AG08395 (cell line): ENCODE measurements around the gene MEIKIN.
"Not testable (repeated sequence)": the region's sequence is repeated elsewhere in the genome, so short reads cannot be mapped to it uniquely, and the experiment has no call there.

Experiments used
- DNase-seq: peaks from one replicate; pipeline ENCODE4 v3.0.0; 2012; ENCODE audit warnings: mixed read lengths, low spot score

MEIKIN gene

DNA sequence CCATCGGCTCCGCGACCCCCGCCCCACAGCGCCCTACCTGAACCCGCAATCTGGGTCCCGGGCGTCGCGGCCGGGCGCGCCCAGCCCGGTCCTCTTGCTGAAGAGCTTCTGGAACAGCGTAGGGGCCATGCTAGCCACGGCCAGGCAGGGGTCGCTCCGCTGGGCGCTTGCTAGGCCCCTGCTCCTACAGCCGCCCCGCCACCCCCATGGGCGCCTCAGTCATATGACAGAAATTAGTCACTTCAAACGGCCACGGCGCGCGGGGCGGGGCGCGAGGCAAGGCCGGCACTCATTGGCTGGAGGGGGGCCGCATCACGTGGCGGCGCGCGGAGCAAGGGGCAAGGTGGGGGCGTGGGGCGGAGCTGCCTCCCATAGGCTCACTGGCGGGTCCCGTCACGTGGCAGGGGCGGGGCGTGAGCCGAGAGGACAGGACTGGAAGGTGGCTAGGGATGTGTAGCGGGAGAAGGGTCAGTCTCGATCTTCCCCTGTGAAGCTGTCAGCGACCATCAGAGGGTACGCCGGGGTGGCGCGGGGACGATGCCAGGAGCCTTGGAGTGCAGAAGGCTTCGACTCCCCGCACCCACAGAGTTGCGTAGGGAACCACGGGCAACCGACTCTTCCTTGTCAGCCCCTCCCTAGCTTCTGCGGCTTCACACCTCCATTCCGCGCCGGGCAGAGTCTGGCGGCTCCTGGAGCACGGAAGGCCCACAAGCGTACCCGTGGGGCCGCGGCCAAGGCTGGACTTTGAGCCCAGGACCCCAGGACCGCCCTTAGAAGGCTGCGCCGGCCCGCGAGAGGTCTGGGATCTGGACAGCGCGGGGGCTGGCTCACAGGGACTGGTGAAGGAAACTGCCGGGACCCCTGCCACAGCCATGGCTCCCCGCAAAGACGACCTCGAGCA, 148.4 kb downstream of the MEIKIN start, which contains the start of gene FNIP1:
Gene FNIP1, minus strand, starts transcription at position 225 of the 901 bp plus-strand sequence. Its CDS starts 96 bp downstream, at position 129.
- DNase-seq = peak; percentile 100

DNA sequence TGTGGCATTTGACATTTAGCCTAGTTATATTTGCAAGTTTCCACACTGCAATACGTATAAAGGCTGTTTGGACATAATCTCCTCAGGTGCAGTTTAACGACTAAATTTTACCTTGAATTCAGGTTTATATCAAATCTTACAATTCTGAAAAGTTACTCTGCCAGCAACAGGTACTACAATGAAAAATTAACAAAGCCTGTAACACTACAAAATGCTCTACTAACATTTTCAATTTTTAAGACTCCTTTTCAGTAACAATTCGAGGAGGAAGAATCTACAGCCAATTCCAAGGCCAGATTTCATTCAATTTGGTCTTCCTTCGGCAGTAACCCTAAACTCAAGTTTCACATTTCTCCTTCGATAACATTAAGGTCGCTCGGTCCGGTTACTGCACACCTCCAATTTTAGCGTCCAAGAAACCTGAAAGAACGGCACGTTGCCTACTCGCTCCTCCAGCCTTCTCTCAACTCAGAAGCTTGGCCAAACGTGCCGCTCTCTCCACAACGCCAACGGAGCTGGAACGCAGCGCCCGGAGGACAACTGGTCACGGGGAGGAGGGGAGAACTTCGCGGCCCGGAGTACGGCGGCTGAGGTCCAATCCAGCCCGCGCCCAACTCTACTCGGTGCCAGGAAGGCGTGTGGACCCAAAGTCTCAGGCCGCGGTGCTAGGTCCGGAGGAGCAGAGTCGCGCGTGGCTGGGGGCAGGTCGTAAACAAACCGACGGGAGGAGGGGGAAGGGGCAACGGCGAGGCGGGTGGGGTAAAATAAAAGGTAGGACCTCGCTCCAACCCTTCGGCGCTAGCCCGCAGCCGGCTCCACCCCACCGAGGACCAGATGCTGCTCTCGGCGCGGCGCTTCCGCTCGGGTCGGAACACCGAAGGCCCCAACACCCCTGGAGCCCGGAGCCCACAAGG, 149.3 kb downstream of the MEIKIN start:
- peak; percentile 69 for DNase-seq

DNA sequence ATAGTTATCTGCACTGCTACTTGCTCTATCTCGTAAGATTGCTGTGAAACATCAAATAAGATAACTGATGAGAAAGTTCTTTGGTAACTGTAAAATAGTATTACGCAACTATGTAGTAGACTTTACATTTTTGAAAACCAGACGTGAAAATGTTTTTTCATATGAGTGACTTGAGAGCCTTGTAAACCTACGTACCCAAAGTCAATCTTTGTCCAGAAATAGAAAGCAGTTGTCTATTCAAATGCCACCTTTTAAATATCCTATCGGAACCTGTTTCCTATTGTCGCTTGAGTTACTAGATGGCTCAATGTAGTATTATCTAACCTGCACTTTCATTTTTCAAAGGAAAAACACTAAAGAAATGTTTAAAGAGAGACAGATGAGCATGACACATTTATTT, 150.2 kb downstream of the MEIKIN start:
- DNase-seq = no peak

DNA sequence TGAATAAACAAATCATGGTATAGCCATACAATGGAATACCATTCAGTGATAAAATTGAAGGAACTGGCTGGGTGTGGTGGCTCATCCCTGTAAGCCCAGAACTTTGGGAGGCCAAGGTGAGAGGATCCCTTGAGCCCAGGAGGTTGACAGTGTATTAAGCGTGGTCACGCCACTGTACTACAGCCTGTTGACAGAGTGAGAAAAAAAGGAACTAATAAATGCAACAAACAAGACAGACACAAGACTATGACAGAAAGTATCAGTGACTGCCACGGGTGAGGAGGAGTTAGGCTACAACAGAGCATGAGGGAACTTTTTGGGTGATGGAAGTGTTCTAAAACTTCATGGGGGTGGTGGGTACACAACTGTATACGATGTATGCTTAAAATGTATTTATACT, 150.9 kb downstream of the MEIKIN start:
- no peak for DNase-seq

DNA sequence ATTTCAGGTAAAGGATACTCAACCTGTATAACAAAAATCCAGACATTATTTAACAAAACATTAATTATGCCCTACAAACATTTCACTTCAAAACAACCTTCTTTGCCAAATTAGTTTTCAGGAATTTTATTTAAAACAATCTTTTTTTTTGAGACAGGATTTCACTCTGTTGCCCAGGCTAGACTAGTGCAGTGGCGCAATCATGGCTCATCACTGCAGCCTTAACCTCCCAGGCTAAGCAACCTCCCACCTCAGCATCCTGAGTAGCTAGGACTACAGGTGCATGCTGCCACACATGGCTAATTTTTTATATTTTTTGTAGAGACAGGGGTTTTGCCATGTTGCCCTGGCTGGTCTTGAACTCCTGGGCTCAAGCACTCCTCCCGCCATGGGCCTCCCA, 152.6 kb downstream of the MEIKIN start:
- DNase-seq = no peak

DNA sequence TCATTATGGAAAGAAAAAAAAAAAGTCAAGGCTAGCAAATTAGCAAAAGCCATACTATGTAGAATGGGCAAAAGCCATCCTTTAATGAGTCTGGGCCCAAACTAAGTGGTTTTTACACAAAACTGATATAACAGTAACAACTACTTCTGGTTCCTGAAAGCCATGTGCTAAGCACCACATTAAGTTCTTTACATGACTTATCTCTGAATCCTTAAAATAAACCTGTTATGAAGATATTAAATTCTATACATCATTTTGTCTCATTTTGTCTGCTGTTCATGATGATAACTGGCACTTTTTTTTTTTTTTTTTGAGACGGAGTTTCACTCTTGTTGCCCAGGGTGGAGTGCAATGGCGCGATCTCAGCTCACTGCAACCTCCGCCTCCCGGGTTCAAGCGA, 153.6 kb downstream of the MEIKIN start:
- DNase-seq = no peak

DNA sequence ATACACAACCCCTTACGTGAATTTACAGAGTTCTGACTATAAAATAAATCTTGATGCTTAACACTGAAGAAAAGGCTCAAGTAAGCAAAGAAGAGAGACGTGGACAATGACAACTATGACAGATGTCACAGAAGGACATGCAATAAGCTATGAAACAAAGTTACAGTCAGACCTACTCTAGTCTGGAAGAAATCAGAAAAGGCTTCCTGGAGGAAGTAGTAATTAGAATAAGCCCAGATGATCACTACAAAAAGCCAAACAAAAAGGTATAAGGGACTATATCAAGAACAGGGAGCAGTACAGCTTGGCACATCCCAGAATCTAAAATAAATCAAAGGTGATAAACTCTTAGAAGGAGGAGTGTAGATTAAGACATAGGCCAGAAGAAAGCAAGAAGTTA, 154.9 kb downstream of the MEIKIN start:
- DNase-seq = no peak

DNA sequence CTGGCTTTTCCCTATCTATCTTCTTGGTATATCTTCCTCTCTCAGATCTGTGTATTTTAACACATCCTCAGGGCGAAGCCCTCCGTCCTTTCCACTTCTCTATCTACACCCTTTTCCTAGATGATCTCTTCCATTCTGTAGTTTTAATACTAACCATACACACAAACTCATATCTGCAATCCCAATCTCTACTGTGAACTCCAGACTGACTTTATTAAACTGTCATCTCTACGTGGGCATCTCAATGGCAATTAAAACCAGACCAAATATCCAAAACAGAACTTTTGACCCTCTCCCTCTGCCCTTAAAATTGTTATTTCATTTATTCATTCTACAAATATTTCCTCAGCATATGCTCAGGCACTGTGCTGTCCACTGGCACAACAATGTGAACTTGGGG, 155.7 kb downstream of the MEIKIN start:
- DNase-seq = no peak

DNA sequence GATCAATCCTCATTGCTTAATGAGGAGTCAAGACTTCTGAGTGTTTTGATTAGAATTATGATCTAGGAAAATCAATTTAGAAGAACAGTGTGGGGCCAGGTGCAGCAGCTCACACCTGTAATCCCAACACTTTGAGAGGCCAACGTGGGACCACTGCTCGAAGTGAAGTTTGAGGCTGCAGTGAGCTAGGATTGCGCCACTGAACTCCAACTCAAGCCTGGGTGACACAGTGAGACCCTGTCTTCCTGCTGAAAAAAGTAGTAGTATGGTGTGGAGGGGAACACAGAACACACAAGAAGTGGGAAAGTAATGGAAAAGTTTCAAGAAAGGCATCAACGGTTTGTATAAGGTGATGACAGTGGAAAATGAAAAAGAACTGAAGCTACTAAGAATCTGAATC, 157.7 kb downstream of the MEIKIN start:
- no peak for DNase-seq

DNA sequence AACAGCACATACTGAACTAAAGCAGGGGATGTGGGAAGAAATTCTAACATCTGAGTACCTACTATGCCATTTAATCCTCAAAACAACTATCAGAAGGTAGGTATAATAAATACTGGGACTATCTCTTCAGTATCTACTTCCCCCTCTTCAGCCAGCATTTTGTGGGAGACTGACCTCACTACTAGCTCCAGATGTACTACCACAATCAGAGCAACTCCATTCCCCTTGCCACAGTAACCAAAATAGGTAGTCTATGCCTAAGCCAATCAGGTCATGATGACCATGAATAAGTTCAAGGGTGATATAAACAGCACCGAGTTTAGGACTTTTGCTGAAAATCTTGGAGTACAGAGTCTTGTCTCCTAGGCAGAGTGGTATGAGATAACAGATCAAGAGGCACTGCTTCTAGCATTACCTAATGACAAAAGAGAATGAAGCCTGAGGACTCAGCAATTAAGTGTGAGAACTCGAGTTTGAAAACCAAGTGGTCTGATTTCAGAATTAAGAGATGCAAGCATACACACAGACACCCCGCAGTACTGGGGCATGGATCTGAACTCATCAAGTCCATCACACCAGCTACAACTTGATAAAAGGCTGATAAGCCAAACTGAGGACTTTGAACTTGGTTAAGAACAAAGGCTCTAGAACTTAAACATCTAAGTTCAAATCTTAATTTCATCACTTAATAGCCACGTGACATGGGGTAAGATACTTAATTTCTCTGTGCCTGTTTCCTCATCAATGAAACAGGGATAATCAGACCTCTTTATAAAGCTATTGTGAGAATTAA, 158.4 kb downstream of the MEIKIN start:
- no peak for DNase-seq

DNA sequence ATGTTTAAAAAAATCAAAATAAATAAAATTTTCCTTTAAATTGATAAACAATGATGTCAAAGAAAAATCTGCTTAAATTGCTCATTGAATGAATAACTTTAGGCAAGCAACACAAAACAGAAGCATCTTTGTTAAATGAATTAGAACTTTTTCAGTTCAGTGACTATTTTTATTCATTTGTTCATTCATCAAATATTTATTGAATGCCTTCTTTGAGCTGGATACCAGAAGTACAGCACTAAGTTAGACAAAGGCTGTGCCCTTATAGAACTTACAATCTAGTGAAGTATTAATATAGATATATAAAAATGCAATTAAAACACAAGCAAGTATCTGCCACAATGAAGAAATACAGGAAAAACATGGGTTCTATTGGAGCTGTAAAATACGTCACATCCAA, 159.4 kb downstream of the MEIKIN start:
- DNase-seq = no peak

DNA sequence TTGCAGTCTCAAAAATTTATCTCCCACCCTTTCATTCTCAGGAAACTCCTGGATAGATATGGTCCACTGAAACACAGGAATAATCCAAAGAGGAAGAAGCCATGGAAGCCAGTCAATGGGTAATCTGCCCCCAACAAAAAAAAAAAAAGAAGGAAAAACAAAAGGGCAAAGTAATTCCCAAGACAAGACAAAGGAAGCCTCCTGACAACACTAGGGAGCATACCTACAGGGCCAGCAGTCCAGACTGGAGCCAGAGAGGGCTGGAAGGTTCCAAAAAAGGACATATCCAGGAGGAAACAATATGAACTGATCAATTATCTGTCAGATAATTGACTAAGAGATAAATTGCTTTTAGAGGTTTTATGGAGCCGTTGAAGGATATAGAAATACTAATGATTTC, 161.6 kb downstream of the MEIKIN start:
- no peak for DNase-seq

DNA sequence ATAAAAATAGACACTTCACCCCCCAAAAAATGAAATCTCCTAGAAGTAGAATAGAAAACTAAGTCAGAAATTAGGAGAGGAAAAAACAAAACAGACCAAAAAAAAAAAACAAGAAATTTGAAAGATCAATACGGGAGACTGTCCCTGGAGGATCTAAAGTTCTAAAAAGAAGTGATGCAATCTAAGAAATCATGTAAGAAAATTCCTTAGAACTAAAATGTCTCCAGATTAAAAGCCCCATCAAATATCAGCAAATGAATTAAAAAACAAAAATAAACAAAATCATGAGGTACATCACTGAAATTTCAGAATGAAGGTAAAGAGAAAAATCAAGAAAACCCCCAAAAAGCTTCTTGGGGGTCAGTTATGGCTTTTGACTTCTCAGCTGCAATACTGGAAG, 162.1 kb downstream of the MEIKIN start:
- DNase-seq = no peak

DNA sequence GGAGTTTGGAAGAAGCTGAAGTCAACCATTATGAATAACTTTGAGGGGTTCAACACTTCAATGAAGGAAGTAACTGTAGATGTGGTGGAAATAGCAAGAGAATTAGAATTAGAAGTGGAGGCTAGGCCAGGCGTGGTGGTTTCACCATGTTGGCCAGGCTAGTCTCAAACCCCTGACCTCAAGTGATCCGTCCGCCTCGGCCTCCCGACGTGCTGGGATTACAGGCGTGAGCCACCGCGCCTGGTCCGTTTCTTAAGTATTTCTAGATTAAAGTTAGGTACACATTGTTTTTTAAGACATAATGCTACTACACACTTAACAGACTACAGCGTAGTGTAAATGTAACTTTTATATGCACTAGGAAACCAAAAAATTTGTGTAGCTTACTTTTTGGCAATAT, 162.7 kb downstream of the MEIKIN start:
- DNase-seq = no peak

DNA sequence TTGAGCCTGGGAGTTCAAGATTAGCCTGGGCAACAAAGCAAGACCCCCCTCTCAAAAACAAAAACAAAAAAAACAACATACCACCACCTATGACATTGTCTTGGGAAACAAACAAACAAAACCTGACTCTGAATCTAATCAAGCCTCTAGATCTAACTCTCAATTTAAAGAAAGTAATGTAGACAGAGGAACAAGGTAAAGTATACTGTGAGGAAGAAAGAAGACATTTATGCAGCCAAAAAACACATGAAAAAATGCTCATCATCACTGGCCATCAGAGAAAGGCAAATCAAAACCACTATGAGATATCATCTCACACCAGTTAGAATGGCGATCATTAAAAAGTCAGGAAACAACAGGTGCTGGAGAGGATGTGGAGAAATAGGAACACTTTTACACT, 167.3 kb downstream of the MEIKIN start:
- not testable (repeated sequence) for DNase-seq

DNA sequence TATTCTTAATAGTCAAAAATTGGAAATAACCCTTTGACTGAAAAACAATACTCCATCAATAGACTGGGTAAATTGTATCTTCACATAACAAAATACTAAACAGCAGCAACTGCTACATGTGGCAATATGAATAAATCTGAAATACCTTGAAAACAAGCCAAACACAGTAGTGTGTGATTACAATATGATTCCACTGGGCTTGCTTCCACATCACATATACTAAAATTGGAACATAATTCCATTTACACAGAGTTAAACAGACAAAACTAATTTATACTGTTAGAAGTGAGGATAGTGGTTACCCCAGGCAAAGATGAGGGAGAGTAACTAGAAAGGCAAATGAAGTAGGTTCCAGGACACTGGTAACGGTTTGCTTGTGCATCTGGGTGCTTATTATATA, 169.0 kb downstream of the MEIKIN start:
- no peak for DNase-seq

DNA sequence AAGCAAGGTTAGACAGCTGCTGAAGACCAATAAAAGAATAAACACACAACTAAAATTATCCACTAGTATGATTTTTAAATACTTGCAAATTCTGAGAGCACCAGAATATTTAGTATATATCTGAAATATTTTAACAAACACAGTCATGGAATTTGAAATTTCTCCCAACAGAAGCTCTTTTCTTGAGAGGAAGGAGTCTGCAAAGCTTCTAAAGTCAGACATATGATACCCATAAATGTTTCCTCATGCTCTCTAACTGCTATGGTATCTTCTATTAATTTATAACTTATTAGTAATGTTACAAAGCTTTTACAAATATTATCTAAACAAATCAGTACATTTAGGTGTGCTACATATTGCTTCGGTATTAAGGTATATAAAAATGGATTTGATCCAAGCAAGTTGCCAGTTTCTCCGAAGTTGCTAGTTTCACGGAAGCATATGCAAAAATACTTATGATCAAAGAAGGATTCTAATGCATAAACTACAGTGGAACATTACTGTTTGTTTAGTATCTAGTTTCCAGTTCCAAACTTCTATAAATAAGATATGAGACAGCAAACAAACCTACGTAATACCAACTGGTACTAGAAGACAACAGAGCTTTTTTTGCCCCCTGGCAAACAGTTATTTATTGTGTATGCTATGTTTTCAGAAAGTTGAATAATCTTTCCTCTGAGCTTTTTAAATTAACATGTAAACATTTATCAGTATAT, 170.7 kb downstream of the MEIKIN start:
- no peak for DNase-seq

DNA sequence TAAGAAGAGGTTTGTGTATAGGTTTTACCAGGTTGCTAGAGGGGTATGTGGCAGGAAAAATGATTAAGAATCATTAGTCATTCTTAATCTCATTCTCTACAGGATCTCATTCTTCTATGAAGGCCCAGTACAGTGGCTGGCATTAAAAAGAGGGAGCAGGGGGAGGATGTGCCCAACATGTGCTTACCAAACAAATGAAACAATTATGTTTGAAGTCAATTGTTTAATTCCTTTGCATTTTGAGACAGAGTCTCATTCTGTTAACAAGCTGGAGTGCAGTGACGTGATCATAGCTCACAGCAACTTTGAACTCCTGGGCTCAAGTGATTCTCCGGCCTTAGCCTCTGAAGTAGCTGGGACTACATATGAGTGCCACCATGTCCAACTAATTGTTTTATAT, 171.7 kb downstream of the MEIKIN start:
- DNase-seq = no peak

DNA sequence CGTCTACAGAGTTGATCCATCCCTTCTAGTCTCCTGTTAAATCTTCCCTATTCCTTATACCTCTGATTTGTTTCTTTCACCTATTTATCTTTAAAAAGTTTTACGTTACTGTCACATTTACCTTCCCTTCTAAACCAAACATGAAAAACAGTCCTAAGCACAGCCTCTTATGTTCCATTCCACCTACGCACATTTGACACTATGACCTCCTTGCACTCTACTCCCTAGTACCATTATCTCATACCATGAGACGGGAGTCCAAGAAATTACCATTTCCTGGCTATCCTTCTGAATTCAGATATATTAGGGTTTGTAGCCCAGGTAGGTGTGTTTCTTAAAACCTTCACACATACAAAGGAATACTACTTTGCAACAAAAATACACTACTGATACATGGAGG, 173.8 kb downstream of the MEIKIN start:
- DNase-seq = no peak

DNA sequence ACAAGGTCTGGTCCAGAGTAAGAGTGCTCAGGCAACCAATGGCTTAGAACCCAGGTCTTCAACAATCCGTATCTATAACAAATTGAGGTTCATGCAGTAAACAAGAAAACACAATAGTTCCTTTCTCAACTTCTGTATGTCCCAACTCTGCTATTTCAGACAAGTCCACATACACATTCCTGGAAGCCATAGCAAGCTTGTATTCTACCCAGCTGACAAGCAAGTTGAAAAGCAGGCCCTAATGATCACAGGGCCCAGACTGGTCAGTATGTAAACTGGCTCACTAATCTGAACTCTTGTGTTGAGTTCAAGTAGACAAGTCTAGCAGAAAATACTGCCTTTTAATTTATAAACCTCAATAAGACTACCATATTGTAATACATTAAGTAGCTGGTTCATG, 175.5 kb downstream of the MEIKIN start:
- DNase-seq = no peak

DNA sequence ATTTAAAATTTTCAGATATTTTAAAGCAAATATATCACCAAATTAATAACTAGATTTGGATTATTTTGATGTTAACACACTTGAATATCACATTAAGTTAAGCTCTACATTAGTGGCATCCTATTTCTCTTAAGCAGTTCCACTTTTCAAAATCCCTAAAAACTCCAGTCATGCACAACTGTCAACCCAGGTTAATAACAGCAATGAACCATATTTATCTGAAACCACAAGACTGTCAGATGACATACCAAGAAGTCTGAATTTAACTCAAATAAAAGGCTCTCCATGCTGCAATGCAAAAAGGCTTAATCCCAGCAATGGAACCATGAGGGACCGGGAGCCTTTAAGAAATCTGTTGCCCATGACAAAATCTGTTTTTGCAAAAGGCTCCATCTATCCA, 176.1 kb downstream of the MEIKIN start:
- DNase-seq = no peak

DNA sequence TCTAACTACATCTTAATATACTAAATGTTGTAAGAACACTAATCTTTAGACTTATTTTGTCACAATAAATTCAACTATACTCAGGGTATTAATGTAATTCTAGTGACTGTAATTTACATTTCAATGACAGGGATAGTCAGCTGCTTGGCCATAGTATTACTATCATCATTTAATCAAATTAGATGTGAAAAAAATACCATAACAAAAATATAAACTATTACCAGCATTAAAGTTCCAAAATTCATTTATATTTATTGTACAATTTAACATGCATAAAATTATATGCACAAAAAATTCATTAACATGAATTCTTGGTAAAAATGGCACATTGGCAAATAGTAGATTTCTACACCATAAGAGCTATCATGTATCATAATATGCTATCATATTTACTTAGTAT, 177.6 kb downstream of the MEIKIN start:
- DNase-seq = no peak
